Cerebellar nuclear complex (tissue), 1 donor: Measurements from ENCODE around the gene RMC1.
"Not testable (repeated sequence)": the region's sequence is repeated elsewhere in the genome, so short reads cannot be mapped to it uniquely, and the experiment has no call there.

Source experiments
- DNase-seq, 2 experiments: peaks; one replicate each; lab custom pipeline; 2025; lab: John Stamatoyannopoulos, UW

The RMC1 gene

DNA sequence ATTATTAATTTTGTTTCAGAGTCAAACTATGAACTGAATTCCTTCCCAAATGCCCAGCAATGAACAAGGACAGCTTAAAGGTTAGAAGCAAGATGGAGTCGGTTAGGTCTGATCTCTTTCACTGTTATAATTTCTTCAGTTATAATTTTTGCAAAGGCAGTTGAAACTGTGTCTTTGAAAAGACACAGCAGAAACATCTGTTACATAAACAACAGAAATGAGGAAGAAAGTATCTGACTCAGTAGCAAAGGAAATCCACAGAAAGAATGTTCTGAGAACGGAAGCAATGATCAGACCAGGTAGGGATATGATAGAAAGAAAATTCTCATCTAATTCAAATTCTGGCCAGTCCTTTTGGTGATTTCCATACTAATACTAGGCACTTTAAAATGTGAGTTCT, 5.2 kb upstream of the RMC1 start:
- DNase-seq = no peak

DNA sequence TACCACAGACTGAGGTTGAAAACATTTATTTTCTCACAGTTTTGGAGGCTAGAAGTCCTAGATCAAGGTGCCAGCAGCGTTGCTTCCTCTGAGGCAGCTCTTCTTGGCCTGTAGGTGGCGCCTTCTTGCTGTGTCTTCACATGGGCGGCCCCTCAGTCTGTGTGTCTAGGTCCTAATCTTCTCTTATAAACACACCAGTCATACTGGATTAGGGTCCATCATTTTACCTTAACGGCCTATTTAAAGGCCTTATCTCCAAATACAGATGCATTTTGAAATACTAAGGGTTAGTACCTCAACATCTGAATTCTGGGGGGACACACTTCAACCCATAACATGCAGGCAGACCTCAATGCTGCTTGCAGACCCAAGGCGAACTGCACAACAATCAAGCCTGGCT, 4.4 kb upstream of the RMC1 start:
- DNase-seq = no peak

DNA sequence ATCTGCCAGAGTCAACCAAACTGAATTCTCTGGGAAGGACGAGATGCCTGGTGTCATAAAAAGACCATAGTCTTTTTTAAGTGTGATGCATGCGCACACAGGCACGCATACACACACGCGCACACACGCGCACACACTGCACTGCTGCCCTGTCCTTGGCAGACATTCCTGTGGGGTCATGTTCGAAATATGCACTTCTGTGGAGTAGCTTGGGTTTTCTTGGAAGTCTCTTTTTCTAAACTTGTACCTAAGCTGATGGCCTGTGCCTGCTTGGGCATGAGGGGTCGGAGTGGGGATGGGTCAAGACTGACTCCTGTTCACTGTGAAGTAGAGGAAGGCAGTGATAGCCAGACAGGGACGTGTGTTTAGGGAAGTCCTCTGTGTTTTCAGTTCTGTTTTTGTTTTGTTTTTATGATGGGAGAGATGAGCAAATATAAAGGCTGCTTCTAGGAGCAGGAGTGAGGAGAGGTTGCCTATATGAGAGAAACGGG, 4.0 kb upstream of the RMC1 start:
- no peak for DNase-seq

DNA sequence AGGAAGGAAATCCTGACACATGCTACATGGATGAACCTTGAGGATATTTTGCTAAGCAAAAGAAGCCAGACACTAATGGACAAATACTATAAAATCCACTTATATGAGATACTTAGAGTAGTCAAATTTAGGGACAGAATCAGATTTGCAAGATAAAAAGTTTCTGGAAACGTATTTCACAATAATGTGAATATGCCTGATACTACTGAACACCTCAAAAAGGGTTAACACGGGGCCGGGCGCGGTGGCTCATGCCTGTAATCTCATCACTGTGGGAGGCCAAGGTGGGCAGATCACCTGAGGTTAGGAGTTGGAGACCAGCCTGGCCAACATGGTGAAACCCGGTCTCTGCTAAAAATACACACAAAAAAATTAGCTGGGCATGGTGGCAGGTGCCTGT, 1.7 kb upstream of the RMC1 start:
- no peak for DNase-seq

DNA sequence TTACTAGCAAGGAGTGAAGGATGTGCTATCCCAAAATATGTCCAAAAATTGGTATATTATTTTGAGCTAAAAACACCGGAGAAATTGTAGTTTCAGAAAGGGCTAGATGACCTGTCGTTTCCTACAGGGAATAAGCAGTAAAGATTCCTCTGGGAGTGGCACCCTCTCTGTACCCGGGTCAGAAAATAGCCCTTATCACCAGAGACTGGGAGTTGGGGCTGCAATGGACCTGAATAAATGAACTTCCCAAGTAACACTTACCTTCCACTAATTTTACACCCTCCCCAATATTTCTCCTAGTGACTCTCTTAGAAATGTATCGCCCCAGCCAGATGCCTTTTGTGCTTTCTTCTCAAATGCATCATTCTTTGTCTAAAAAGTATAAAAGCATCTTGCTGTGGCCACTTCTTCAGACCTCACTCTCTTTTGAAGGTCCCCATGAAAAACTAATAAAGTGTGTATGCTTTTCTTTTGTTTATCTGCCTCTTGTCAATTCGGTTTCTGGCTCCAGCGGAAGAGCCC, 734 bp upstream of the RMC1 start:
- no peak for DNase-seq

DNA sequence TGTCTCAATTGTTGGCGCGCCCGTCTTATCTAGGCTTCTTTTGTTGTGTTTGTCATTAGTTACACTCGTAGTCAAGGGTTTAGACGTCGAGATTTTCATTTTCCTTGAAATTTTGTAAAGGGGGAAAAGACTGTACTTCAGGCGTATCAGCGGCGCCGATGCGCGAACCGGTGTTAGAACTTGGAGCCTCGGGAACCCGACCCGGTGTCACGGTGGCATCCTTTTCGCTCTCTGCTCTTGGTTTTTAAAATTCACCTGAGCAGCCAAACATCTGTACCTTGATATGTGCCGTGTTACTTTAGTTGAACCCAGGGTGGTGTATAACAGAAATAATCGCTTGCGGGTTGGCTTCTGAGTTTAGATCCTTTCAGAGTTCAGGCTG, 643 bp downstream of the RMC1 start:
- no peak for DNase-seq

DNA sequence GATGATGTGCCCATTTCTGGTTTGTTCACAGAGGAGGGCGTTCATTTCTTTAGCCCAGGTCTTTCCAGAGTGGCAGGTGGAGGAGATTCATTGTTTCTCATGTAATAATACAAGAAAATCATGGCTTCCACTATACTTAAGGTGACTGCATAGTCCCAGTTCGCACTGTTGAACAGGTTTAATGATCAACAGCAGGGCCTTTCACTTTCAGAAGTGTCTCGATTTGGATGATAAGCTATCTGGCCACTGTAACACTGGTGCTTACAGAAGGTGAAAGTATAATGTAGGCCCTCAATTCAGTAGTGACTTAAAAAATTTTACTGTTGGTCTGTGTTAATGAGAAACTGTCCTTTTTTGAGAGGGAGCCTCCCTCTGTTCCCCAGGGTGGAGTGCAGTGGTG, 1.4 kb downstream of the RMC1 start:
- DNase-seq = no peak

DNA sequence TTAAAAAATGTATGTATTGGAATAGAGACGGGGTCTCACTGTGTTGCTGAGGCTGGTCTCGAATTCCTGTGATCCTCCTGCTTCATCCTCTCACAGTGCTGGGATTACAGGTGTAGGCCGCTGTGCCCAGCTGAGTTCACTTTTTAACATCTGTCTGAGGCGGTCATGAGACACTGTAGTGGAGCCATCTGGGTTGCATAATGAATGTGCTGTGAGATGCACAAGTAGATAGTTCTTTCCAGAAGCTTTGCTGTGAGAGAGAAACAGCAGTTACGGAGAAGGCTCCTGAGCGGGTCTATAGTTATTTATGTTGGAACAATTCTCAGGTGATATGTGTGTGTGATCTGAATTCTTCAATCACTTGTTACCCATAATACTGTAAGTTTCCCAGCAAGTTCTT, 3.1 kb downstream of the RMC1 start:
- DNase-seq = no peak

DNA sequence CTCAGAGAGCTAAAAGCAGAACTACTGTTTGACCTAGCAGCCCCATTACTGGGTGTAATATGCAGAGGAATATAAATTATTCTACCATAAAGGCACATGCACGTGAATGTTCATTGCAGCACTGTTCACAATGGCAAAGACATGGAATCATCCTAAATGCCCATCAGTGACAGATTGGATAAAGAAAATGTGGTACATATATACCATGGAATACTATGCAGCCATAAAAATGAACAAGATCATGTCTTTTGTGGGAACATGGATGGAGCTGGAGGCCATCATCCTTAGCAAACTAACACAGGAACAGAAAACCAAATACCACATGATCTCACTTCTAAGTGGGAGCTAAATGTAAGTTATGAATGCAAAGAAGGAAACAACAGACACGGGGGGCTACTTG, 7.6 kb downstream of the RMC1 start:
- not testable (repeated sequence) for DNase-seq

DNA sequence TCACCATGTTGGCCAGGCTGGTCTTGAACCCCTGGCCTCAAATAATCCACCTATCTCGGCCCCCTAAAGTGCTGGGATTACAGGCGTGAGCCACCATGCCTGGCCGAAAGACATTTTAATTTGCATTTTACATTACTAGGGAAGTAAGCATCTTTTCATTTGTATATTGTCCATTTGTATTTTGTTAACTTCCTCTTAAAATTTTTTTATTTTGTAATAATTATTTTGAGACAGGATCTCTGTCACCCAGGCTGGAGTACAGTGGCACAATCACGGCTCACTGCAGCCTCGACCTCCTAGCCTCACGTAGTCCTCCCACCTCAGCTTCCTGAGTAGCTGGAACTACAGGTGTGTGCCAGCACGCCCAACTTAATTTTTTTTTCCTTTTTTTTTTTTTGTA, 8.9 kb downstream of the RMC1 start:
- DNase-seq = not testable (repeated sequence)

DNA sequence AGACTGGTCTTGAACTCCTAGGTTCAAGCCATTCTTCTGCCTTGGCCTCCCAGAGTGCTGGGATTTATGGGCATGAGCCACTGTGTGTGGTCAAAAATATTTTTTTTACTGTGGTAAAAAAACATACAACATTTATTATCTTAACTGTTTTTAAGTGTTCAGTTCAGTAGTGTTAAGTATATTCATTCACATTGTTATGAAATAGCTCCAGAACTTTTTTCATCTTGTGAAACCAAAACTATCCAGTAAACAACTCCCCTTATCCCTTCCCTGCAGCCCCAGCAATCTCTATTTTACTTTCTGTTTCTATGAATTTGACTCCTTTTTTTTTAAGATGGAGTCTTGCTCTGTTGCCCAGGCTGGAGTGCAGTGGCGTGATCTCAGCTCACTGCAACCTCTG, 9.3 kb downstream of the RMC1 start:
- no peak for DNase-seq

DNA sequence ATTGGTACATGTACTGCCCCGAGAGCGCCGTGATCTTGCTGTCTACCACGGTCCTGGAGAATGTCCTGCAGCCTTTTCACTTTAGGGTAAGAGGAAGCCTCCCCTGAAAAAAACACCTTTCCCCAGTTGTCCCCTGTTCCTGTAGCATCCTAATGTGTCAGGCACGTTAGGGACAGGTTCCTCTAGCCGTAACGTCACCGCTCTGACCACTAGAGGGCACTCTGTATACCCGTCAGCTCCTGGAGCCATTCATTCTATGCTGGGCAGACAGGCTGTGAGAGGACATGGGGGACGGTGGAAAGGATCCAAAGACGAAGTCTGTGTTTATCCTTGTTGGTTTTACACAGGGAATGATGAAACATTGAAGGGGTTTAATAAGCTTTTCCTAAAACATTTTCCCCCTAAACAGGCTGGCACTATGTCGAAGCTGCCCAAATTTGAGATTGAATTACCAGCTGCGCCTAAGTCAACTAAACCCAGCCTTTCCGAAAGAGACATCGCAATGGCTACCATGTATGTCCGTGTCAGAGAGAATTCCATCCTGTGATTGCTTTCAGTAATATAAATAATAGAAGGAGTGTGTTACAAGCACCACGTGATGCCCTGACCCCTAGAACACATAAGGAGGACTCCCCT, 12.7 kb downstream of the RMC1 start:
- DNase-seq = peak; percentile 30 to 58

DNA sequence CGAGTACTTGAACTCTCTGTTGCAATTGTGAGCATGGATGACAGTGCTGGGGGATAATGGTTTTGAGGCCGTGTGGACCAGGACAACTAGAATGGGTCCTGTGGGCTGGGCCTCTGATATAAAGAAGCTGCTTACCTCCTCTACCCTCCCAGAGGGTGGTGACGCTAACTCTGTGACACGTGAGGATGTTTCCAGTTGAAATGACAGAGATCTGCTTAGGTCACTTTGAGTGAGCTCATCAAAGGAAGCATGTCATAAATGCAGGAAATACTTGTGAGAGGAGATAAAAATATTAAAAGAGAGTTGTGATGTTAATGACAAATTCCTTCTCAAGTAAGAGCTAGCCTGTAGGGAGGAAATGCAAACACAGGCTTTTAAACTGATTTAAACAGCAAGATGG, 16.4 kb downstream of the RMC1 start:
- no peak for DNase-seq

DNA sequence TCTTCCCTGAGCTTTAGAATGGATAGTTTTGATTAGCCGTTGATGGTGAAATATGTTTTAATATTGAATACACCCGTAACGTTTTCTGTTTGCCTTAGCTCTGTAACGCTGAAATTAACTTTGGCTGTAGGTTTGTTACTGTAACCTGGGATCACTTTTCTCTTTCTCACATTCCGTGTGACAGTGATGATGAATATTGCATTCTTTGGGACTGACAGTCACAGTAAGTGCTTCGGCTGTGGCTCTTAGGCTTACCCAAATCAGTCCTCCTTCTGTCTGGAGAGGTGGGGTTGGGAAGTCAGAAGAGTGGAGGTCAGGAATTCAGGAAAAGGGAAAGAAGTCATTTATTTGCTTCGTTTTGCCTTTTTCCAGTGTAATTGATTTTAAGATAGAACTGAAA, 18.0 kb downstream of the RMC1 start:
- DNase-seq = no peak

DNA sequence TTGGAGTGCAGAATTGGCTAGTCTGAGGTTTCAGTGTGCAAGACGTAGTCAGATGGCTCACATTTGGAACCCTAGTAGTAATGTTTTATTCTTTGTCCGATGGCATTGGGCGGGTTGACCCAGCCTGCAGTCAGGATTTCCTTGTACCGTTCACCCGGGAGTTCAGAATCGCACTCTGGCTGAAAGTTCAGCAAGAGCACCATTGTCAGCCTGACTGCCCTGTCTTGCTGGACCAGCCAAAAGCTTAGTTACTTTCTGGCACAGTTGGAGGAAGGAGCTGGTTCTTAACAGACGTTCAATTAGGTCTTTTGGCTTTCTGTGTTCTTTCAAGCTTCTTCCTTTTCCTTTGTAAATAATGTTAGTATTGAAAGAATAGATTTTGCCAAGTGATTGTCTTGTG, 18.6 kb downstream of the RMC1 start:
- no peak for DNase-seq

DNA sequence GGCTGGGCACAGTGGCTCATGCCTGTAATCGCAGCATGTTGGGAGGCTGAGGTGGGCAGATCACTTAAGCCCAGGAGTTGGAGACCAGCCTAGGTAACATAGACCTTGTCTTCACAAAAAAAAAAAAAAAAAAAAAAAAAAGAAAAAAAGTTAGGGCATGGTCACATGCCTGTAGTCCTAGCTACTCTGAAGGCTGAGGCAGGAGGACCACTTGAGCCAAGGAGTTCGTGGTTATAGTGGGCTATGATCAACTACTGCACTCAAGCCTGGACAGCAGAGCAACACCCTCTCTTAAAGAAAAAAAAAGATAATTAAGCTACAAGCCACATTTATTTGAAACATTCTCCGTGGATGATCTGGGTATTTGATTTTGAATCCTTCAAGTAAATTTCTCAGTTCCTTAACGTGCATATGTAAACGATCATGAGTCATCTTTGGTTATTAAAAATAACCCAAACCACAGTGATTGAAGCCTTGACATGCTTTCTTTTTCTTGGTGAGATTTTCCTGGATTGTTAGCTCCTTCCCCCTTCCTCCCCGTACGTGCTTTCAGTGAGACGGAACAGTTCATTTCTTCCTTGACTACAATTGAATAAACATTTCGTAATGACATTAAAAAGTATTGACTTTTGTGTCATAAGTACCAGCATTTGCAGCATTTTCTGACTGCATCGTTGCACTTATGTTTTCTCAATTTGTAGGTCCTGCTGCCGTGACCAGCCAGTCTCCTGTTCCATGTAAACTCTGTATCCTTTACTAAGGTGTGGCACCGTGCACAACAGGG, 20.3 kb downstream of the RMC1 start:
- no peak for DNase-seq

DNA sequence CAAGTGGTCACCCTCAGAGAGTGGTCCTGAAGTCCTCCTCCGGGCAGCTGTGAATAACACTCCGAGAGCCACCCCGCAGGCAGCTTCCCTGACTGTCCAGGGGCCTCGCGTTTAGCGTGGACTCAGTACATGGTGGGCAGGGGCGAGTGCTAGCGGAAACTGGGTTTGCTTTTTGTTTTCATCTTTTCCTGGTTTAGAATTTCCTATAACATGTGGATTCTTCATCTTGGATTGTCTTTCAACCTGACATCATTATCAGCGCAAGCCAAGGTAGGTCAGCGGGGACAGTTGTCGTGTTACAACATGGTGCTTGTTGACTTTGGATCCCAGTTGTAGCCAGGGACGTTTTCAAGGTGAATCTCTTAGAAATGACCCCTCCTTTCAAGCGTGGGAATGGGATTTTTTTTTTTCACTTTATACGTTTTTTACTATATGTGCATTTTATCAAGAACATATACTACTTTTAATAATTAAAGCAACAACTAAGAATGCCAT, 20.9 kb downstream of the RMC1 start:
- DNase-seq = no peak

DNA sequence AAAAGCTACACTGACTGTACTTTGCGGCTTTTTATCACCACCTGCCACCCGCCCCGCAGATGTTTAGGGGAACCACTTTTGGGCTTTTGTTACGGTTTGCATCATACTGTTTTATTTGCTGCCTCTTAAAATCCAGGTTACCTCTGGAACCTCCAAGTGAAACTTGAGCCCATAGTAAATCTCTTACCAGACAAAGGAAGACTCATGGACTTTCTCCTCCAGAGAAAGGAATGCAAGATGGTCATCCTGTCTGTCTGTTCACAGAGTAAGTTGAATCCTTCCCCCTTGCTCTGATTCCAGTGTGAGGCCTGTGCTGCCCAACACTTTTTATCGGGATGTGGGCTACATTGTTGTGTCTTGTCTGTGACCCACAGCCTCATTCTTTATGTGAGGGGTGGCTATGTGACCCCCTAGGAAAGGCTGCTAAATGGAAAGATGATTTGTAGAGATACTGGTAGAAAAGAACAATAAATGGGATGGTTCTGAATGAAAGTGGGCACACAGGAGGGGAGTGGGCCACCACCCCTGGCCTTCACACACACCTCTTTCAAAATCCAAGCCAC, 23.3 kb downstream of the RMC1 start:
- DNase-seq = no peak

DNA sequence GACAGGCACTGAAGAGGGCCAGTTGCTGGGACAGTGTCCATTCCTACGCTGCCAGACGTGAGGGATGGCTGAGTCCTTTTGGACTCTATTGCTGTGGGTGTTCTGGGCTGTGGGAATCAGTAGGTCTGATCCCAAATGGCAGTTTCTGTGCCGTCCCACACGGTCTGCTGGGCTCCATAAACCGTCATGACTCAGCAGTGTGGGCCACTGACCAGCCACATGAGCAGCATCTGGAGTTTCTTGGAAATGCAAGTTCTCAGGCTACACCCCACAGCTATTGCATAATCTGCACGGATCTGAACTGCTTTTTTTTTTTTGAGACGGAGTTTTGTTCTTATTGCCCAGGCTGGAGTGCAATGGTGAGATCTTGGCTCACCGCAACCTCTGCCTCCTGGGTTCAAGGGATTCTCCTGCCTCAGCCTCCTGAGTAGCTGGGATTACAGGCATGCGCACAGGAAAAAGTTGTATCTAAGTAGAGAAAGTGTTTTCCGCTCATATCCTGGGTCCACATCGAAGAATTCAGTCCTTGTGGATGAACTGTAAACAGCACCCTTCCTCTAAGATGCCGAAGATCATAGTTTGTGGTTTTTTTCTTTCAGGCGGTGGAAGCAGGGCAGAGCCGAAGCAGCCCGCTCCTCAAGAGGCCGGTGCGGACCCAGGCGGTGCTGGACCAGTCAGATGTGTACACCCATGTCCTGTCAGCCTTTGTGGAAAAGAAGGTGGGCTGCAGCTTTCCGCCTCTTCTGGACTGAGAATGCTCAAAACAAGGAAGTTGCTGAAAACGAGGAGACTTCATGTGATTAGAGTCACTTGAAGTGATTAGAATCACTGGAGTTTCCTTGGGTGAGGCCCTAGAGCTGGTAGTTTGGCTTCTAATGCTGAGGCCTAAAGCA, 25.5 kb downstream of the RMC1 start:
- no peak for DNase-seq

DNA sequence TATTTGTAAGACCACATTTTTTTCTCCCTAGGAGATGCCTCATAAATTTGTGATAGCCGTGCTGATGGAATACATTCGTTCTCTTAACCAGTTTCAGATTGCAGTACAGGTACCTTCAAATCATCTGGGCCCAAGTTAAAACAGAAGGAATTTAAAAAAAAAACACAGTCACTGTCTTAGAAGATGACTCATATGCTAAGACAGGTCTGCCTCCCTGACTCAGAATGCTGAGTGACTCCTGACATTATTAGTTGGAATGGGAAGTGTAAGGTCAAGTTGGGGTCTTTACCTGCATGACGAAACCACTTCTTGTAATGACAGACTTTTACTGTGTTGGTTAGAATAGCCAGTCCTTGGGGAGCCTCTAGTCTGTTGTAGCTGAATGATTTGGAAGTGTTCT, 26.3 kb downstream of the RMC1 start:
- DNase-seq = no peak

DNA sequence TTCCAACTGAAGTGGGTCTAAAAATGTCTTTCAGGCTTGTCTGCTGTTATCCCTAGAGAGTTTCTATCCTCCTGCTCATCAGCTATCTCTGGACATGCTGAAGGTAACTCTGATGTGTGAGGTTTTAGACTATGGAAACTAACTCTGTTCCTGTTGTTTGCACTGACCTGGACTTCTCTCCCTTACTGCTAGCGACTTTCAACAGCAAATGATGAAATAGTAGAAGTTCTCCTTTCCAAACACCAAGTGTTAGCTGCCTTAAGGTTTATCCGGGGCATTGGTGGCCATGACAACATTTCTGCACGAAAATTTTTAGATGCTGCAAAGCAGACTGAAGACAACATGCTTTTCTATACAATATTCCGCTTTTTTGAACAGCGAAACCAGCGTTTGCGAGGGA, 26.9 kb downstream of the RMC1 start:
- no peak for DNase-seq

DNA sequence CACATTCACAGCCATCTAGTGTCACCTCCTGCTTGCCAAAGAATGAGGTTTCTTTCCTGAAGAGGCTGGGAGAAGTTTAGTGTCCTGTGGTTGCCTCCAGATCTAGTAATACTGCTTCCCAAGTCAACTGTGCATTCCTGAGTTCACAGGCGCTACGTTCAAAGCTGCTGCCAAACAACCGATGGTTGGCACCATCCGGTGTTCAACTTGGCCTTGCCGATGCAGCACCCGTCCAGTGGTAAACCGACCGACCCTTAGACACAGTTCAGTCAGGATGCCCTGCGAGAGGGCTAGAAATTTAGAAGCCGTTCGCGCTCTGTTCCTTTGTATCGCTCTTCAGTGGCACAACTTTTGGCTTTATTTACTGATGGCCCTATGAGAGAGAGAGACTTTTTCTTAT, 28.6 kb downstream of the RMC1 start:
- DNase-seq = no peak
